Measurements from ENCODE around the gene KLK11.

The KLK11 gene

DNA sequence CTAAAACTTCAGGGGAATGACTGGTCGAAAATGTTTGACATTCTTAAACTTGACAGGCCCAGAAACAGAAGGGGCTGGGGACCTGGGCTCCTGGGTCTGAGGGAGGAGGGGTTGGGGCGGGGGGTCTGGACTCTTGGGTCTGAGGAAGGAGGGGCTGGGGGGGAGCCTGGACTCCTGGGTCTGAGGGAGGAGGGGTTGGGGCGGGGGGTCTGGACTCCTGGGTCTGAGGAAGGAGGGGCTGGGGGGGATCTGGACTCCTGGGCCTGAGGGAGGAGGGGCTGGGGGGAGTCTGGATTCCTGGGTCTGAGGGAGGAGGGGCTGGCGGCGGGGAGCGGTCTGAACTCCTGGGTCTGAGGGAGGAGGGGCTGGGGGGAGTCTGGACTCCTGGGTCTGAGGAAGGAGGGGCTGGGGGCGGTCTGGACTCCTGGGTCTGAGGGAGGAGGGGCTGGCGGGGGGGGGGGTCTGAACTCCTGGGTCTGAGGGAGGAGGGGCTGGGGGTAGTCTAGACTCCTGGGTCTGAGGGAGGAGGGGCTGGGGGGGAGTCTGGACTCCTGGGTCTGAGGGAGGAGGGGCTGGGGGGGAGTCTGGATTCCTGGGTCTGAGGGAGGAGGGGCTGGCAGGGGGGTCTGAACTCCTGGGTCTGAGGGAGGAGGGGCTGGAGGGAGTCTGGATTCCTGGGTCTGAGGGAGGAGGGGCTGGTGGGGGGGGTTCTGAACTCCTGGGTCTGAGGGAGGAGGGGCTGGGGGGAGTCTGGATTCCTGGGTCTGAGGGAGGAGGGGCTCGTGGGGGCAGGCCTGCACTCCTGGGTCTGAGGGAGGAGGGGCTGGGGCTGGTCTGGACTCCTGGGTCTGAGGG lies 51.5 kb downstream of the KLK11 start:
- no peak for DNase-seq (ENCODE audit: low read depth in 2 of 3, low spot score in 1 of 3)

GRCh38 chr19:50972795-50973376 lies 53.5 kb downstream of the KLK11 start:
- DNase-seq (ENCODE audit: low read depth in 2 of 3, low spot score in 1 of 3), result no peak

Data from stimulated activated CD4-positive, alpha-beta T cell treated with anti-CD3 and anti-CD28 coated beads, Interleukin-12 subunit alpha, Interleukin-12 subunit beta, amount 100 ng/mL, for 48 hours (primary cell).